Right renal cortex interstitium (tissue), 3 donors: ENCODE measurements around the gene FABP6. TPM values are rescaled to one million over a fixed set of nuclear protein-coding genes. Genes with fewer than 3 reads are reported as not detected.
"Not testable (repeated sequence)": the region's sequence is repeated elsewhere in the genome, so short reads cannot be mapped to it uniquely, and the experiment has no call there.

Source experiments
- DNase-seq, 3 donors: peaks; one replicate each; pipeline ENCODE4 v3.0.0-alpha.2; 2013; ENCODE audit warnings: low read depth in 3 of 3, low spot score in 2 of 3
- polyA plus RNA-seq, 3 donors: library from polyadenylated mRNA; unstranded; fragments of 120-200 nt; gene quantifications; one replicate each; pipeline ENCODE4 v1.2.1, GENCODE V29; 2013; ENCODE audit not compliant: insufficient read length in 3 of 3

FABP6 gene
- polyA plus RNA-seq, 3 donors, result 0.23 TPM; not detected in 2

GRCh38 chr5:160219356-160219755 is 9.9 kb upstream of the FABP6 start:
- no peak for DNase-seq

- DNase-seq, result no peak
Observed at GRCh38 chr5:160221082-160221481, 8.2 kb upstream of the FABP6 start.

GRCh38 chr5:160227012-160227411 is 2.3 kb upstream of the FABP6 start:
- no peak for DNase-seq

- DNase-seq, result no peak
Observed at GRCh38 chr5:160230686-160231527, 1.6 kb downstream of the FABP6 start.

- DNase-seq, result no peak
Observed at GRCh38 chr5:160231783-160232342, 2.6 kb downstream of the FABP6 start.

GRCh38 chr5:160233215-160233614 is 3.9 kb downstream of the FABP6 start:
- no peak for DNase-seq

GRCh38 chr5:160235731-160236130 is 6.4 kb downstream of the FABP6 start:
- DNase-seq, result no peak

GRCh38 chr5:160237571-160238093 is 8.3 kb downstream of the FABP6 start:
- DNase-seq, result no peak

- DNase-seq, result no peak
Observed at GRCh38 chr5:160240350-160240749, 11.0 kb downstream of the FABP6 start.

GRCh38 chr5:160242145-160242544 is 12.8 kb downstream of the FABP6 start:
- DNase-seq, result no peak

- no peak for DNase-seq
Observed at GRCh38 chr5:160245506-160246086, 16.3 kb downstream of the FABP6 start.

GRCh38 chr5:160249570-160249969 is 20.3 kb downstream of the FABP6 start:
- DNase-seq, result not testable (repeated sequence)

- no peak for DNase-seq
Observed at GRCh38 chr5:160250226-160250625, 20.9 kb downstream of the FABP6 start.

- no peak for DNase-seq
Observed at GRCh38 chr5:160250826-160251225, 21.5 kb downstream of the FABP6 start.

GRCh38 chr5:160251406-160252155 is 22.3 kb downstream of the FABP6 start:
- no peak for DNase-seq

- no peak for DNase-seq
Observed at GRCh38 chr5:160252916-160253315, 23.6 kb downstream of the FABP6 start.

- no peak for DNase-seq
Observed at GRCh38 chr5:160253441-160253840, 24.1 kb downstream of the FABP6 start.

GRCh38 chr5:160254706-160255105 is 25.4 kb downstream of the FABP6 start:
- DNase-seq, result no peak

GRCh38 chr5:160259341-160259740 is 30.0 kb downstream of the FABP6 start:
- no peak for DNase-seq

- no peak for DNase-seq
Observed at GRCh38 chr5:160260006-160260775, 30.9 kb downstream of the FABP6 start.
